Endothelial cell of umbilical vein (primary cell): ENCODE measurements around the gene PLAAT1. TPM values are rescaled to one million over a fixed set of nuclear protein-coding genes. Genes with fewer than 3 reads are reported as not detected.

Experiments
- BruUV-seq: library from RNA; stranded (reverse); fragments of 400-500 nt; replicated peaks from 2 replicates; lab custom pipeline; 2021; lab: Mats Ljungman, UMichigan
- CTCF ChIA-PET: fragments of 300-600, 350-600 bp; sonication (Branson Sonifier 250); formaldehyde crosslinking; loops from one replicate; lab custom pipeline; 2021; ENCODE audit warnings: antibody characterized with exemption, inconsistent platforms; lab: Charles Lee
- POLR2A ChIA-PET: fragments of 300-600, 350-600 bp; sonication (Branson Sonifier 250); formaldehyde crosslinking; loops from one replicate; lab custom pipeline; 2021; ENCODE audit warnings: antibody characterized with exemption, inconsistent platforms; lab: Charles Lee
- DNase-seq: peaks from one replicate; pipeline ENCODE4 v3.0.0-alpha.2; 2011; ENCODE audit warnings: low read depth, low spot score
- FAIRE-seq: peaks from 2 replicates; lab custom pipeline; 2011; peaks lifted over from hg19 to GRCh38; lab: Jason Lieb, UNC
- H2AFZ ChIP-seq: 2 replicates; pipeline ENCODE4 v1.6.0; 2012; ENCODE audit warnings: low read depth, low read length, control low read depth, inconsistent platforms
- H3K27ac ChIP-seq: 2 replicates; pipeline ENCODE4 v1.5.1; 2011; ENCODE audit warnings: low read depth, mild to moderate bottlenecking, control low read depth, low read length, moderate library complexity; ENCODE audit not compliant: insufficient read depth
- H3K27me3 ChIP-seq, 2 experiments: 2 replicates each; pipeline versions ENCODE4 v1.6.0 to v1.6.1; 2011; ENCODE audit warnings: low read length in 2 of 2, mixed read lengths in 1 of 2; ENCODE audit not compliant: control insufficient read depth in 2 of 2, insufficient read depth in 2 of 2
- H3K36me3 ChIP-seq, 2 experiments: 2 replicates in 1 of 2; 3 replicates in 1 of 2; pipeline ENCODE4 v1.5.1; 2011; ENCODE audit warnings: low read length in 2 of 2, mild to moderate bottlenecking in 1 of 2, moderate library complexity in 1 of 2; ENCODE audit not compliant: control insufficient read depth in 2 of 2, insufficient read depth in 2 of 2; ENCODE audit errors: extremely low read depth in 1 of 2
- H3K4me1 ChIP-seq: 3 replicates; pipeline ENCODE4 v1.5.1; 2011; ENCODE audit warnings: mild to moderate bottlenecking, low read length; ENCODE audit not compliant: control insufficient read depth, insufficient read depth; ENCODE audit errors: extremely low read depth
- H3K4me2 ChIP-seq: 2 replicates; pipeline ENCODE4 v1.6.1; 2011; ENCODE audit warnings: low read length, control low read depth, mixed read lengths; ENCODE audit not compliant: insufficient read depth
- H3K4me3 ChIP-seq, 3 experiments: fragments of 200-600 bp in 1 of 3; sonication (generic), shearing (Covaris generic) in 1 of 3; replicated peaks in 1 of 3; 2 replicates each; pipeline ENCODE4 v1.5.1; 2011 to 2016; ENCODE audit warnings: control low read depth in 3 of 3, low read length in 3 of 3, mild to moderate bottlenecking in 2 of 3, inconsistent platforms in 1 of 3, low read depth in 1 of 3, moderate library complexity in 1 of 3; ENCODE audit not compliant: insufficient read depth in 1 of 3
- H3K79me2 ChIP-seq: 2 replicates; pipeline ENCODE4 v1.6.0; 2012; ENCODE audit warnings: low read length, inconsistent platforms; ENCODE audit not compliant: control insufficient read depth, insufficient read depth
- H3K9ac ChIP-seq: replicated peaks from 2 replicates; pipeline ENCODE3; 2011; ENCODE audit warnings: low read length, control low read depth; ENCODE audit not compliant: insufficient read depth; ENCODE audit errors: extremely low read depth
- H3K9me1 ChIP-seq: replicated peaks from 3 replicates; pipeline ENCODE4 v1.6.0; 2011; ENCODE audit warnings: mild to moderate bottlenecking, low read length; ENCODE audit not compliant: control insufficient read depth, insufficient read depth; ENCODE audit errors: extremely low read depth
- H3K9me3 ChIP-seq: replicated peaks from 2 replicates; pipeline ENCODE4 v1.5.1; 2012; ENCODE audit warnings: low read length, inconsistent platforms; ENCODE audit not compliant: control insufficient read depth, insufficient read depth
- H4K20me1 ChIP-seq: replicated peaks from 2 replicates; pipeline ENCODE3; 2011; ENCODE audit warnings: mild to moderate bottlenecking, low read length; ENCODE audit not compliant: control insufficient read depth, insufficient read depth; ENCODE audit errors: extremely low read depth
- EZH2 ChIP-seq: IDR thresholded peaks from 2 replicates; pipeline ENCODE4 v1.6.1; 2012; ENCODE audit warnings: borderline replicate concordance, low read depth, mild to moderate bottlenecking, moderate library complexity, low read length, inconsistent platforms; ENCODE audit not compliant: severe bottlenecking
- FOS ChIP-seq: IDR thresholded peaks from 2 replicates; pipeline ENCODE4 v1.6.1; 2011; ENCODE audit warnings: mild to moderate bottlenecking, low read length, moderate library complexity, borderline replicate concordance; ENCODE audit not compliant: insufficient read depth
- GATA2 ChIP-seq: IDR thresholded peaks from 2 replicates; pipeline ENCODE4 v1.7.0; 2011; ENCODE audit warnings: low read depth, mild to moderate bottlenecking, moderate library complexity, mixed read lengths, low read length; ENCODE audit not compliant: insufficient read length, insufficient read depth
- JUN ChIP-seq: IDR thresholded peaks from 2 replicates; pipeline ENCODE4 v1.6.1; 2011; ENCODE audit warnings: borderline replicate concordance, low read depth; ENCODE audit not compliant: insufficient read length, insufficient read depth
- MYC ChIP-seq: IDR thresholded peaks from one replicate; pipeline ENCODE4 v1.6.1; 2011; ENCODE audit warnings: mild to moderate bottlenecking, low read depth, low read length
- POLR2A ChIP-seq: IDR thresholded peaks from 2 replicates; pipeline ENCODE4 v1.6.1; 2012; ENCODE audit warnings: low read depth, mild to moderate bottlenecking, control low read depth, low read length
- POLR2AphosphoS5 ChIP-seq: IDR thresholded peaks from 2 replicates; pipeline ENCODE4 v1.6.1; 2012; ENCODE audit warnings: low read depth, mild to moderate bottlenecking, control low read depth, low read length, moderate library complexity; ENCODE audit not compliant: insufficient read depth
- dilution Hi-C: fragments of 300-500 bp; cut with MboI; formaldehyde crosslinking; loops from one replicate; pipeline ENCODE4 v1.15.0; 2019; ENCODE audit warnings: low sequenced_read_pairs; ENCODE audit not compliant: extremely low pct_ligation_motif_present
- intact Hi-C: fragments of 100-400 bp; cut with micrococcal nuclease; formaldehyde crosslinking; loops from one replicate; pipeline ENCODE4 v1.10.0; 2022
- polyA plus RNA-seq, 4 experiments: library from polyadenylated mRNA; depleted of rRNA in 3 of 4; stranded (reverse) in 3 of 4; unstranded in 1 of 4; fragments of >200 nt; gene quantifications; 2 replicates each; pipeline versions ENCODE4 v1.2.1 to v1.2.3, GENCODE V29; 2011 to 2012; ENCODE audit warnings: missing spikeins in 1 of 4
- total RNA-seq: library from RNA; stranded (reverse); gene quantifications from 2 replicates; pipeline ENCODE4 v1.2.3, GENCODE V29; 2021
- TF ChIP-seq, protein P1 (sequence below): IDR thresholded peaks from 2 replicates; pipeline ENCODE4 v1.6.1; 2011; ENCODE audit not compliant: insufficient read depth, insufficient read length
- TF ChIP-seq, protein P2 (sequence below), 2 donors: IDR thresholded peaks; 1 replicate in 1 of 2; 2 replicates in 1 of 2; pipeline ENCODE4 v1.5.1; 2011; ENCODE audit warnings: low read length in 2 of 2, mild to moderate bottlenecking in 2 of 2, moderate library complexity in 2 of 2, control low read depth in 1 of 2, inconsistent platforms in 1 of 2, low read depth in 1 of 2; ENCODE audit not compliant: insufficient read depth in 1 of 2; ENCODE audit errors: extremely low read depth in 1 of 2

Gene PLAAT1
- total and polyA plus RNA-seq, 2 donors (not counting 3 experiments of a cell fraction or from before 2014, with no cell fraction given) = 0.58 to 0.75 TPM

DNA sequence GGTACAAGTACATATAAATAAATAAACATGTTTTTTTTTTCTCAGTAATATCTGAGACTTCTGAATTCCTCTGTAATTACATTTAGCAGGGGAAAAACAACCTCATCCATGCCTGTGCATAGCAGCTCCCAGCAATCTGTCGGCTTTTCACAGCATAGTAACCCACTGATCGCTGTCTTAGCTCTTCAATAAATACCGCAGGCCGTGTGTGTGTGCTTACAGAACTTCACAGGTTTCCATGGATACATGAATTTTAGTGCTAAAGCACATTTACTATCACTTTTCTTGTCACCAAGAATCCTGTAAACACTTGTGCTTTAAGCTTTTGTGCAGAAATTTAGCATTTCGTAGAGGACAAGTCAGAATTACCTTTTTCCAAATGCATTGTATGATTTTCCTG, 4.0 kb upstream of the PLAAT1 start:
- H3K9me3 ChIP-seq = no peaks in the 10 kb centered on the region
- H3K9me1 ChIP-seq = no peaks in the 10 kb centered on the region
- no peak overlapping the region for H2AFZ ChIP-seq
- no peak overlapping the region for H3K9ac ChIP-seq
- H3K4me2 ChIP-seq = no peak overlapping the region
- no peaks in the 10 kb centered on the region for H3K36me3 ChIP-seq
- peaks cover 5% of the 10 kb centered on the region for H3K4me1 ChIP-seq
- intact Hi-C loops (no loop called here), dilution Hi-C loops (no loop called here)
- no peak for DNase-seq
- H3K27ac ChIP-seq = no peak overlapping the region
- no peaks in the 10 kb centered on the region for H3K79me2 ChIP-seq
- CTCF ChIA-PET = interaction anchor here (1.6 kb wide), 1 partner anchor 12 kb away, joined by 3 read pairs; no protein-coding TSS in a partner anchor
- H4K20me1 ChIP-seq = no peaks in the 10 kb centered on the region
- H3K27me3 ChIP-seq = peaks cover 3 to 11% of the 10 kb centered on the region in 2 experiments
- no peak for TF ChIP-seq EZH2
- TF ChIP-seq FOS = no peak
- TF ChIP-seq, protein P1, sequence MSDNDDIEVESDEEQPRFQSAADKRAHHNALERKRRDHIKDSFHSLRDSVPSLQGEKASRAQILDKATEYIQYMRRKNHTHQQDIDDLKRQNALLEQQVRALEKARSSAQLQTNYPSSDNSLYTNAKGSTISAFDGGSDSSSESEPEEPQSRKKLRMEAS = no peak
- no peak for TF ChIP-seq POLR2A
- no peak for TF ChIP-seq GATA2
- TF ChIP-seq JUN = no peak
- TF ChIP-seq POLR2AphosphoS5 = no peak
- TF ChIP-seq MYC = no peak
- TF ChIP-seq, protein P2, sequence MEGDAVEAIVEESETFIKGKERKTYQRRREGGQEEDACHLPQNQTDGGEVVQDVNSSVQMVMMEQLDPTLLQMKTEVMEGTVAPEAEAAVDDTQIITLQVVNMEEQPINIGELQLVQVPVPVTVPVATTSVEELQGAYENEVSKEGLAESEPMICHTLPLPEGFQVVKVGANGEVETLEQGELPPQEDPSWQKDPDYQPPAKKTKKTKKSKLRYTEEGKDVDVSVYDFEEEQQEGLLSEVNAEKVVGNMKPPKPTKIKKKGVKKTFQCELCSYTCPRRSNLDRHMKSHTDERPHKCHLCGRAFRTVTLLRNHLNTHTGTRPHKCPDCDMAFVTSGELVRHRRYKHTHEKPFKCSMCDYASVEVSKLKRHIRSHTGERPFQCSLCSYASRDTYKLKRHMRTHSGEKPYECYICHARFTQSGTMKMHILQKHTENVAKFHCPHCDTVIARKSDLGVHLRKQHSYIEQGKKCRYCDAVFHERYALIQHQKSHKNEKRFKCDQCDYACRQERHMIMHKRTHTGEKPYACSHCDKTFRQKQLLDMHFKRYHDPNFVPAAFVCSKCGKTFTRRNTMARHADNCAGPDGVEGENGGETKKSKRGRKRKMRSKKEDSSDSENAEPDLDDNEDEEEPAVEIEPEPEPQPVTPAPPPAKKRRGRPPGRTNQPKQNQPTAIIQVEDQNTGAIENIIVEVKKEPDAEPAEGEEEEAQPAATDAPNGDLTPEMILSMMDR (IDR thresholded peaks at IDR 0.05; ENCODE audit: extremely low read depth in 1 of 2, insufficient read depth in 1 of 2, low read depth in 1 of 2, low read length in 2 of 2) = no peak
- no peak for FAIRE-seq
- H3K4me3 ChIP-seq = no peak overlapping the region
- POLR2A ChIA-PET = no interaction called here
- no TSS peak for BruUV-seq
